Body of pancreas (tissue), 4 donors: Measurements from ENCODE around the gene SPATS2.

Experiments
- POLR2A ChIP-seq, 3 donors: fragments of 450-650 bp; IDR thresholded peaks; one replicate each; pipeline ENCODE4 v1.6.1; 2016; ENCODE audit warnings: antibody characterized with exemption in 3 of 3, mild to moderate bottlenecking in 2 of 3
- TF ChIP-seq, protein P1 (sequence below), 7 experiments: fragments of 450-650 bp in 4 of 7; fragments of 200-600 bp in 3 of 7; sonication (generic) in 3 of 7; IDR thresholded peaks; one replicate each; pipeline ENCODE4 v1.5.1; 2016 to 2019; ENCODE audit warnings: antibody characterized with exemption in 7 of 7

DNA sequence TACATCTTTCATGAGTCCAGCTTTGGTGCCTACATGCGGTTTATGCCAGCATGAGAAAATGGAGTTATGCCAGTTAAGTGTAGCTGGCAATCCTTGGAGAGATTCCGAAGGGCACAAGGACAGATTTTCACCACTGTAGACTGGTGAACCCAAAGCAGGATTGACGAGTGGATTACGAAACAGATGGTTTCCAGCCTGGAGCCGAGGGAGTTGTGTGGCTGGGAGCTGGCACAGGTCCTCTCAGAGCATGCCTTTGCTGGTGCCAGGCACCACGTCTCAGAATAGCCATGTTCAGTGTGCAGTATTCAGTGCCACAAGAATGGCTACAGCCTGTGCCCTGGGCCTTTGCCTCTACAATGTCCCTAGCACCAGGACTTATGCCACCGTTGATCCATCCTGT, 184.8 kb downstream of the SPATS2 start:
- TF ChIP-seq, protein P1, sequence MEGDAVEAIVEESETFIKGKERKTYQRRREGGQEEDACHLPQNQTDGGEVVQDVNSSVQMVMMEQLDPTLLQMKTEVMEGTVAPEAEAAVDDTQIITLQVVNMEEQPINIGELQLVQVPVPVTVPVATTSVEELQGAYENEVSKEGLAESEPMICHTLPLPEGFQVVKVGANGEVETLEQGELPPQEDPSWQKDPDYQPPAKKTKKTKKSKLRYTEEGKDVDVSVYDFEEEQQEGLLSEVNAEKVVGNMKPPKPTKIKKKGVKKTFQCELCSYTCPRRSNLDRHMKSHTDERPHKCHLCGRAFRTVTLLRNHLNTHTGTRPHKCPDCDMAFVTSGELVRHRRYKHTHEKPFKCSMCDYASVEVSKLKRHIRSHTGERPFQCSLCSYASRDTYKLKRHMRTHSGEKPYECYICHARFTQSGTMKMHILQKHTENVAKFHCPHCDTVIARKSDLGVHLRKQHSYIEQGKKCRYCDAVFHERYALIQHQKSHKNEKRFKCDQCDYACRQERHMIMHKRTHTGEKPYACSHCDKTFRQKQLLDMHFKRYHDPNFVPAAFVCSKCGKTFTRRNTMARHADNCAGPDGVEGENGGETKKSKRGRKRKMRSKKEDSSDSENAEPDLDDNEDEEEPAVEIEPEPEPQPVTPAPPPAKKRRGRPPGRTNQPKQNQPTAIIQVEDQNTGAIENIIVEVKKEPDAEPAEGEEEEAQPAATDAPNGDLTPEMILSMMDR (IDR thresholded peaks at IDR 0.05) = no peak
- TF ChIP-seq POLR2A (IDR thresholded peaks at IDR 0.05) = no peak
